GM23248 (cell line): ENCODE results near the gene MMP17. TPM values are rescaled to one million over a fixed set of nuclear protein-coding genes. Genes with fewer than 3 reads are reported as not detected.

Experiments used
- DNase-seq: peaks from one replicate; pipeline ENCODE4 v3.0.0-alpha.2; 2015
- H2AFZ ChIP-seq: fragments of 200-600 bp; sonication (generic); 2 replicates; pipeline ENCODE4 v1.6.1; 2016; ENCODE audit warnings: antibody characterized with exemption
- H3F3A ChIP-seq: fragments of 200-600 bp; sonication (generic); 2 replicates; pipeline ENCODE4 v1.6.1; 2016; ENCODE audit warnings: mild to moderate bottlenecking, antibody characterized with exemption, mixed run types; ENCODE audit not compliant: insufficient read depth
- H3K27ac ChIP-seq: fragments of 200-600 bp; sonication (generic); 2 replicates; pipeline ENCODE4 v1.5.1; 2016; ENCODE audit warnings: mild to moderate bottlenecking
- H3K27me3 ChIP-seq: fragments of 200-600 bp; sonication (generic); replicated peaks from 2 replicates; pipeline ENCODE4 v1.6.1; 2016; ENCODE audit warnings: mild to moderate bottlenecking; ENCODE audit not compliant: insufficient read depth
- H3K36me3 ChIP-seq: fragments of 200-600 bp; sonication (generic); 2 replicates; pipeline ENCODE4 v1.6.1; 2016; ENCODE audit warnings: low read depth, mild to moderate bottlenecking
- H3K4me1 ChIP-seq: fragments of 200-600 bp; sonication (generic); 2 replicates; pipeline ENCODE4 v1.6.1; 2016; ENCODE audit warnings: mild to moderate bottlenecking; ENCODE audit not compliant: insufficient read depth
- H3K4me2 ChIP-seq: fragments of 200-600 bp; sonication (generic); one replicate; pipeline ENCODE4 v1.6.1; 2016; ENCODE audit warnings: mild to moderate bottlenecking; ENCODE audit not compliant: unreplicated experiment
- H3K4me3 ChIP-seq: fragments of 200-600 bp; sonication (generic); 2 replicates; pipeline ENCODE4 v1.5.1; 2016; ENCODE audit warnings: mild to moderate bottlenecking
- H3K79me2 ChIP-seq: fragments of 200-600 bp; sonication (generic); 2 replicates; pipeline ENCODE4 v1.6.1; 2016; ENCODE audit warnings: mild to moderate bottlenecking; ENCODE audit not compliant: insufficient read depth
- H3K9ac ChIP-seq: fragments of 200-600 bp; sonication (generic); 2 replicates; pipeline ENCODE4 v1.6.1; 2016; ENCODE audit warnings: mild to moderate bottlenecking
- H3K9me2 ChIP-seq: fragments of 200-600 bp; sonication (generic); 2 replicates; pipeline ENCODE4 v1.6.1; 2016; ENCODE audit warnings: mixed run types, mild to moderate bottlenecking, moderate library complexity; ENCODE audit not compliant: insufficient read depth
- H3K9me3 ChIP-seq: fragments of 200-600 bp; sonication (generic); one replicate; pipeline ENCODE4 v1.6.1; 2017; ENCODE audit warnings: low read depth
- H4K20me1 ChIP-seq: fragments of 200-600 bp; sonication (generic); 2 replicates; pipeline ENCODE4 v1.6.0; 2016; ENCODE audit not compliant: insufficient read depth
- EZH2 ChIP-seq: fragments of 200-600 bp; sonication (generic); IDR thresholded peaks from 2 replicates; pipeline ENCODE4 v1.6.1; 2018; ENCODE audit warnings: antibody characterized with exemption, mild to moderate bottlenecking; ENCODE audit not compliant: insufficient read depth, poor library complexity, severe bottlenecking
- EZH2phosphoT487 ChIP-seq: fragments of 200-600 bp; sonication (generic); IDR thresholded peaks from 2 replicates; pipeline ENCODE4 v1.6.1; 2018; ENCODE audit warnings: antibody characterized with exemption, moderate library complexity, mild to moderate bottlenecking, low read depth; ENCODE audit not compliant: insufficient read depth
- WGBS, 2 experiments: methylation state at CpG; one replicate each; pipeline ENCODE4 v1.1.6; 2015 to 2017; ENCODE audit warnings: low lambda C conversion rate in 2 of 2, low coverage in 1 of 2; ENCODE audit errors: missing lambda C conversion rate in 2 of 2; 5-methylcytosine and 5-hydroxymethylcytosine counted together
- in situ Hi-C: fragments of 300-500 bp; cut with MboI; formaldehyde crosslinking; loops from 2 replicates; pipeline ENCODE4 v1.15.0; 2020
- polyA plus RNA-seq: library from polyadenylated mRNA; unstranded; fragments of >200 nt; fragmentation: Nextera tagmentation; extraction: Ambion mirVana; gene quantifications from 2 replicates; pipeline ENCODE4 v1.2.1, GENCODE V29; 2016
- total RNA-seq: library from RNA; depleted of rRNA; stranded (reverse); fragments of >200 nt; shearing (Covaris generic); gene quantifications from 2 replicates; pipeline ENCODE4 v1.2.3, GENCODE V29; 2014

Gene MMP17
- total and polyA plus RNA-seq, 2 experiments from 2014 or later: 10.1 to 52.1 TPM

GRCh38 chr12:131844140-131844539 is 15.9 kb downstream of the MMP17 start:
- Histone ChIP-seq H3K4me1 (no peaks in the 10 kb centered on the region), H3K79me2 (no peaks in the 10 kb centered on the region)
- 86 to 89% methylated on average over 11 of the region's 11 CpGs for WGBS, 2 experiments

DNA sequence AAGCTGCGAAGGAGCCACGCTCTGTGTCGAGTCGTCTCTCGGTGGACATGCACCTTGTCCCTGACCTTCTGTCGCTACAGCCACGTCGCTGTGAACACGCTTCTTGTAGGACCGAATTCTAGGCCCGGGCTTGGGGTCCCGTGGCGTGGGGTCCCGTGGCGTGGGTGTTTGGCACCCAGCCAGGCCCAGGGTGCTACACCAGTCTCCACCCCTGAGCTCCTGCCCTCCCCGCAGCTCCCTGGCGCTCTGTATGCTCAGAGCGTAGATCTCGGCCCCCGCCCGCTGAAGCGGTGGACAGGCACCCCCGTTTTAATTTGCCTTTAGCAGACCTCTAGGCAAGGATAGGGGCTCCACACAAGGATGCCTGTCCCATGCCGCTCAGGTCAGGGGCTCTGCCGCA is 16.5 kb downstream of the MMP17 start:
- Histone ChIP-seq H3K9ac (no peak overlapping the region), H3K4me1 (no peaks in the 10 kb centered on the region), H3K27ac (no peak overlapping the region), H3K4me3 (no peak overlapping the region), H3K36me3 (peaks cover 4% of the 10 kb centered on the region; the same call in 1 of the 2 replicates), H3K27me3 (no peaks in the 10 kb centered on the region), H3K4me2 (no peak overlapping the region), H4K20me1 (no peaks in the 10 kb centered on the region), H3K79me2 (no peaks in the 10 kb centered on the region), H3F3A (no peaks in the 10 kb centered on the region), H3K9me3 (no peaks in the 10 kb centered on the region), H2AFZ (no peak overlapping the region), H3K9me2 (no peaks in the 10 kb centered on the region)
- TF ChIP-seq EZH2 (no peak), EZH2phosphoT487 (no peak)
- in situ Hi-C loops: no loop called here
- WGBS, 2 experiments: 89% methylated on average over 23 to 25 of the region's 25 CpGs
- no peak for DNase-seq

More at GRCh38 chr12:131844140-131844539, 15.9 kb downstream of the MMP17 start:
- H3K27me3 ChIP-seq: no peaks in the 10 kb centered on the region
- no peaks in the 10 kb centered on the region for H3F3A ChIP-seq
- TF ChIP-seq EZH2phosphoT487 (no peak), EZH2 (no peak)
- no peaks in the 10 kb centered on the region for H3K9me3 ChIP-seq
- H3K27ac ChIP-seq: no peak overlapping the region
- no peak overlapping the region for H2AFZ ChIP-seq
- H3K4me3 ChIP-seq: no peak overlapping the region
- no peak overlapping the region for H3K9ac ChIP-seq
- no peaks in the 10 kb centered on the region for H4K20me1 ChIP-seq
- H3K9me2 ChIP-seq: no peaks in the 10 kb centered on the region
- no peak overlapping the region for H3K4me2 ChIP-seq
- in situ Hi-C loops: no loop called here
- H3K36me3 ChIP-seq: peaks cover 4% of the 10 kb centered on the region; the same call in 1 of the 2 replicates
- no peak for DNase-seq

DNA sequence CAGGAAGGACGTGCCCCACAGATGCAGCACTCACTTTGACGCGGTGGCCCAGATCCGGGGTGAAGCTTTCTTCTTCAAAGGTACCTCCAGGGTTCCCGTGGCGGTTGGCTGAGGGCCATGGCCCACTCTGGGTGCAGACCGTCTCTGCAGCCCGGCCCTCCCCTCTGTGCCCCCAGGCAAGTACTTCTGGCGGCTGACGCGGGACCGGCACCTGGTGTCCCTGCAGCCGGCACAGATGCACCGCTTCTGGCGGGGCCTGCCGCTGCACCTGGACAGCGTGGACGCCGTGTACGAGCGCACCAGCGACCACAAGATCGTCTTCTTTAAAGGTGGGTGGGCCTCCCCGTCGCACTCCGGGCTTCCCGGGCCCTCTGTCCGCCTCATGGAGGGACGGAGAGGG is 16.9 kb downstream of the MMP17 start:
- no peak overlapping the region for H3K9ac ChIP-seq
- H3K9me2 ChIP-seq: no peaks in the 10 kb centered on the region
- in situ Hi-C loops: no loop called here
- peaks cover 4% of the 10 kb centered on the region; the same call in 1 of the 2 replicates for H3K36me3 ChIP-seq
- no peak overlapping the region for H3K27ac ChIP-seq
- no peak overlapping the region for H3K4me3 ChIP-seq
- TF ChIP-seq EZH2: no peak
- TF ChIP-seq EZH2phosphoT487: no peak
- H3K4me2 ChIP-seq: no peak overlapping the region
- H3K9me3 ChIP-seq: no peaks in the 10 kb centered on the region
- no peaks in the 10 kb centered on the region for H4K20me1 ChIP-seq
- H3K79me2 ChIP-seq: no peaks in the 10 kb centered on the region
- no peaks in the 10 kb centered on the region for H3K27me3 ChIP-seq
- 95 to 96% methylated on average over 24 to 29 of the region's 29 CpGs for WGBS, 2 experiments
- no peaks in the 10 kb centered on the region for H3F3A ChIP-seq
- H3K4me1 ChIP-seq: no peaks in the 10 kb centered on the region
- no peak overlapping the region for H2AFZ ChIP-seq
- DNase-seq: no peak

GRCh38 chr12:131847456-131847855 is 19.3 kb downstream of the MMP17 start:
- no peaks in the 10 kb centered on the region for H4K20me1 ChIP-seq
- no peak overlapping the region for H3K9ac ChIP-seq
- H3K4me2 ChIP-seq: no peak overlapping the region
- no peak for DNase-seq
- no peak overlapping the region for H3K27ac ChIP-seq
- 90 to 92% methylated on average over 10 of the region's 10 CpGs for WGBS, 2 experiments
- no peaks in the 10 kb centered on the region for H3K9me2 ChIP-seq
- no peak for TF ChIP-seq EZH2phosphoT487
- TF ChIP-seq EZH2: no peak
- no peak overlapping the region for H3K4me3 ChIP-seq
- no peaks in the 10 kb centered on the region for H3F3A ChIP-seq
- H3K27me3 ChIP-seq: no peaks in the 10 kb centered on the region
- H3K4me1 ChIP-seq: peaks cover 4% of the 10 kb centered on the region
- H2AFZ ChIP-seq: no peak overlapping the region
- H3K36me3 ChIP-seq: peaks cover 4% of the 10 kb centered on the region; the same call in 1 of the 2 replicates
- H3K79me2 ChIP-seq: no peaks in the 10 kb centered on the region
- in situ Hi-C loops: no loop called here
- no peaks in the 10 kb centered on the region for H3K9me3 ChIP-seq

DNA sequence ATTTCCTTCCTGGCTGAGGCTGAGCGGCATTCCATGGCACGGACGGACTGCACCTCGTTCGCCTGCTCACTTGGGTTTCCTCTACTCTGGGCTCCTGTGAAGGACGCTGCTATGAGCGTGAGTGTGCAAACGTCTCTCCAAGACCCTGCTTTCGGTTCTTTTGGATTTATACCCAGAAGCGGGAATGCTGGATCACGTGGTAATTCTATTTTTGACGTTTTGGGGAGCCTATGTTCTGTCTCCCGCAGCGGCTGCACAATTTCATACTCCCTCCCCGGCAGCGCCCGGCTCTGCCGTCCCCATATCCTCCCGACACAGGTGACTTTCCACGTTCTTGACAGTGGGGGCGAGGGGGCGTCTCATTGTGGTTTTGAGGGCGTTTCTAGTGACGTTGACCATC is 20.6 kb downstream of the MMP17 start:
- in situ Hi-C loops: no loop called here
- DNase-seq: no peak
- no peak for TF ChIP-seq EZH2
- no peak for TF ChIP-seq EZH2phosphoT487

More for the DNA sequence above, 20.6 kb downstream of the MMP17 start:
- Histone ChIP-seq H3K9me2 (no peaks in the 10 kb centered on the region), H3K9me3 (no peaks in the 10 kb centered on the region), H3K27me3 (no peaks in the 10 kb centered on the region), H4K20me1 (no peaks in the 10 kb centered on the region), H3K9ac (no peak overlapping the region), H3K36me3 (peaks cover 4% of the 10 kb centered on the region; the same call in 1 of the 2 replicates), H3K4me1 (peaks cover 10% of the 10 kb centered on the region), H3K4me2 (no peak overlapping the region), H3K27ac (no peak overlapping the region), H3F3A (no peaks in the 10 kb centered on the region), H2AFZ (no peak overlapping the region), H3K4me3 (no peak overlapping the region), H3K79me2 (no peaks in the 10 kb centered on the region)
- 90 to 94% methylated on average over 24 of the region's 24 CpGs for WGBS, 2 experiments
